Colonic mucosa (tissue), 4 donors: ENCODE measurements around the gene PLD1. TPM values are rescaled to one million over a fixed set of nuclear protein-coding genes. Genes with fewer than 3 reads are reported as not detected.

Source experiments
- DNase-seq: peaks from one replicate; pipeline ENCODE4 v3.0.0-alpha.2; 2020
- H3K27ac ChIP-seq: fragments of 200-600 bp; one replicate; pipeline ENCODE4 v1.8.0; 2021
- H3K27me3 ChIP-seq: fragments of 200-600 bp; one replicate; pipeline ENCODE4 v1.8.0; 2021
- H3K36me3 ChIP-seq: fragments of 200-600 bp; one replicate; pipeline ENCODE4 v1.8.0; 2021
- H3K4me1 ChIP-seq: fragments of 200-600 bp; one replicate; pipeline ENCODE4 v1.8.0; 2021; ENCODE audit warnings: mild to moderate bottlenecking
- H3K4me3 ChIP-seq: fragments of 200-600 bp; one replicate; pipeline ENCODE4 v1.8.0; 2021
- H3K9ac ChIP-seq, 2 donors: one replicate each; pipeline ENCODE4 v1.7.0; 2013; ENCODE audit warnings: control low read depth in 2 of 2, low read depth in 2 of 2, low read length in 2 of 2
- H3K9me3 ChIP-seq: fragments of 200-600 bp; one replicate; pipeline ENCODE4 v1.8.0; 2021
- intact Hi-C: fragments of 100-400 bp; cut with DNase I; formaldehyde crosslinking; loops from one replicate; pipeline ENCODE4 v1.14.1; 2022
- total RNA-seq, 2 donors: library from RNA; stranded (reverse); fragmentation: NEBNext Ultra II Directional in 1 of 2; extraction: Animal tissue kit (Norgen Biotek cat#: 25700) in 1 of 2; gene quantifications; one replicate each; pipeline ENCODE4 v1.2.1, GENCODE V29; 2021
- TF ChIP-seq, protein P1 (sequence below): fragments of 200-600 bp; IDR thresholded peaks from one replicate; pipeline ENCODE4 v1.8.0; 2022; ENCODE audit warnings: antibody characterized with exemption, mild to moderate bottlenecking
- donor health status: healthy.
- donor health status: DM: no; HTN: no; CAD: no.
- donor health status: DM: no; HTN: no; CAD: no.

Gene PLD1
- total RNA-seq, 2 donors from 2014 or later, result 49.6 to 81.3 TPM

- Histone ChIP-seq H3K9ac (no peak overlapping the region), H3K27me3 (no peaks in the 10 kb centered on the region), H3K36me3 (no peaks in the 10 kb centered on the region), H3K27ac (no peak overlapping the region), H3K4me3 (no peak overlapping the region), H3K4me1 (no peaks in the 10 kb centered on the region), H3K9me3 (no peaks in the 10 kb centered on the region)
- intact Hi-C loops, result loop anchor here (5.0 to 10.0 kb wide), 4 partner anchors 124 to 827 kb away; no protein-coding TSS in a partner anchor
- TF ChIP-seq, protein P1, sequence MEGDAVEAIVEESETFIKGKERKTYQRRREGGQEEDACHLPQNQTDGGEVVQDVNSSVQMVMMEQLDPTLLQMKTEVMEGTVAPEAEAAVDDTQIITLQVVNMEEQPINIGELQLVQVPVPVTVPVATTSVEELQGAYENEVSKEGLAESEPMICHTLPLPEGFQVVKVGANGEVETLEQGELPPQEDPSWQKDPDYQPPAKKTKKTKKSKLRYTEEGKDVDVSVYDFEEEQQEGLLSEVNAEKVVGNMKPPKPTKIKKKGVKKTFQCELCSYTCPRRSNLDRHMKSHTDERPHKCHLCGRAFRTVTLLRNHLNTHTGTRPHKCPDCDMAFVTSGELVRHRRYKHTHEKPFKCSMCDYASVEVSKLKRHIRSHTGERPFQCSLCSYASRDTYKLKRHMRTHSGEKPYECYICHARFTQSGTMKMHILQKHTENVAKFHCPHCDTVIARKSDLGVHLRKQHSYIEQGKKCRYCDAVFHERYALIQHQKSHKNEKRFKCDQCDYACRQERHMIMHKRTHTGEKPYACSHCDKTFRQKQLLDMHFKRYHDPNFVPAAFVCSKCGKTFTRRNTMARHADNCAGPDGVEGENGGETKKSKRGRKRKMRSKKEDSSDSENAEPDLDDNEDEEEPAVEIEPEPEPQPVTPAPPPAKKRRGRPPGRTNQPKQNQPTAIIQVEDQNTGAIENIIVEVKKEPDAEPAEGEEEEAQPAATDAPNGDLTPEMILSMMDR, result no peak
- DNase-seq, result no peak
Measured at GRCh38 chr3:171648069-171648468, 162.2 kb downstream of the PLD1 start.

- no peaks in the 10 kb centered on the region for H3K9me3 ChIP-seq
- TF ChIP-seq, protein P1, result peak; percentile 54
- DNase-seq, result no peak
- no peak overlapping the region for H3K9ac ChIP-seq
- intact Hi-C loops, result loop anchor here (5.0 to 10.0 kb wide), 4 partner anchors 126 to 828 kb away; no protein-coding TSS in a partner anchor
- H3K4me3 ChIP-seq, result no peak overlapping the region
- no peaks in the 10 kb centered on the region for H3K4me1 ChIP-seq
- no peaks in the 10 kb centered on the region for H3K27me3 ChIP-seq
- H3K27ac ChIP-seq, result no peak overlapping the region
- H3K36me3 ChIP-seq, result no peaks in the 10 kb centered on the region
Measured at GRCh38 chr3:171646357-171647133, 163.7 kb downstream of the PLD1 start.

DNA sequence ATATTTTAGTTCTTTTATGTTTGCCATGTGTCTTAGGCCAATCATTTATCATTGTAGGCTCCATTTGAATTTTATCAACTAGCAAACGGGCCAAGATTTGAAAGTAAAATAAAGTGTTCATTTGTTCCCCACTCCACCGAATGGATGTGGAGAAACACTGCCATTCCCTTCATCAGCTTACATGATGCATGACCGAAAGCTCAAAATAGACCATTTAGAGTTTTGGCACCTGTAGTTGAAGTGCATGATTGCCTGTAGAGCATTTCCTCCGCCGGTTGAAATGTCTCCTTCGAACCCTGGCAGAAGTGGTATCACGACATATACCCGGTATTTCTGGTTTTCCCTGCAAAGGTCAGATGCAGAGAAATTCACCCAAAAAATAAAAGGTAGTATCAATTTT is 165.6 kb downstream of the PLD1 start:
- DNase-seq, result no peak
- intact Hi-C loops, result loop anchor here (5.0 to 10.0 kb wide), 4 partner anchors 128 to 830 kb away; no protein-coding TSS in a partner anchor

DNA sequence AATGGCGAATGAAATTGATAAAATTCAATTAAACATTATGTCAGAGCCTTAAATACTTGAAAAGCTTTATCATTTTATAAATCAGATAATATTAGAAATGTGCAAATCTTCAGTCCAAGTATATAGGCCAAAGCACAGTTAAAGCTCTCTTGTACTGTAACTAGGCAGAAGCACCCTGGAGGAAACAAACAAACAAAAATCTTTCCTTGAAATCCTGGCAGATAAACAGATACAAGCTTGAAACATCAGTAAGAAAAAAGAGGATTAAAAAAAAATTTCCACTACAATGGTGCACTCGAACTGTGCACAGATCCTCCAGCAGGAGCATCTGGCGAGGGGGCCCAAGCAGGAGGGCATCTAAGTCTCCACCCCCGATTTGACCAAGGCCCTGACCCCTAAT is 166.6 kb downstream of the PLD1 start:
- no peak overlapping the region for H3K27ac ChIP-seq
- no peaks in the 10 kb centered on the region for H3K36me3 ChIP-seq
- TF ChIP-seq, protein P1, result no peak
- no peaks in the 10 kb centered on the region for H3K9me3 ChIP-seq
- no peaks in the 10 kb centered on the region for H3K27me3 ChIP-seq
- no peak overlapping the region for H3K4me3 ChIP-seq
- DNase-seq, result no peak
- H3K9ac ChIP-seq, result no peak overlapping the region
- intact Hi-C loops, result loop anchor here (10.0 kb wide), 1 partner anchor 831 kb away; no protein-coding TSS in a partner anchor
- H3K4me1 ChIP-seq, result no peaks in the 10 kb centered on the region

More for the DNA sequence above, 165.6 kb downstream of the PLD1 start:
- no peak overlapping the region for H3K4me3 ChIP-seq
- no peaks in the 10 kb centered on the region for H3K9me3 ChIP-seq
- no peaks in the 10 kb centered on the region for H3K4me1 ChIP-seq
- TF ChIP-seq, protein P1, result no peak
- no peak overlapping the region for H3K9ac ChIP-seq
- H3K27me3 ChIP-seq, result no peaks in the 10 kb centered on the region
- H3K27ac ChIP-seq, result no peak overlapping the region
- H3K36me3 ChIP-seq, result no peaks in the 10 kb centered on the region

DNA sequence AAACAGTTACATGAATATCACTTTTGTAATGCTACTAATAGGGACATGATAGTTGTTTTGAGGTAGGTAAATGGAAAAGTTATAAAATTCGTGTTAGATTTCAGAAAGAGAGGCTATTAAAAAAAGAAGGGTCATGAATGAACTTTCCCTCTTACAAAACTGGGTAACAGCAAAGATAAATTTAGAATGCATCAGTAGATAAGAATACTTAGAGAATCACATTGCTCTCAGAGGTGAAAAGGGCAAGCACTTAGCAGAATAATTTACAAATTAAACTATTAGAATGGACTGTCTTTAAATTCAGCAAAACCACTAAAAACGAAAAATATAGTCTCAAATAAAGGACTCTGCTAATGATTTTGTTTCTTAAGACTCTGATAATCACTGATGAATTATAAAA is 167.2 kb downstream of the PLD1 start:
- TF ChIP-seq, protein P1, result no peak
- Histone ChIP-seq H3K4me3 (no peak overlapping the region), H3K9ac (no peak overlapping the region), H3K27ac (no peak overlapping the region), H3K36me3 (no peaks in the 10 kb centered on the region), H3K9me3 (no peaks in the 10 kb centered on the region), H3K4me1 (no peaks in the 10 kb centered on the region), H3K27me3 (no peaks in the 10 kb centered on the region)
- intact Hi-C loops, result loop anchor here (10.0 kb wide), 1 partner anchor 832 kb away; no protein-coding TSS in a partner anchor
- DNase-seq, result no peak
